ENCODE data around the gene KIF16B.

DNA sequence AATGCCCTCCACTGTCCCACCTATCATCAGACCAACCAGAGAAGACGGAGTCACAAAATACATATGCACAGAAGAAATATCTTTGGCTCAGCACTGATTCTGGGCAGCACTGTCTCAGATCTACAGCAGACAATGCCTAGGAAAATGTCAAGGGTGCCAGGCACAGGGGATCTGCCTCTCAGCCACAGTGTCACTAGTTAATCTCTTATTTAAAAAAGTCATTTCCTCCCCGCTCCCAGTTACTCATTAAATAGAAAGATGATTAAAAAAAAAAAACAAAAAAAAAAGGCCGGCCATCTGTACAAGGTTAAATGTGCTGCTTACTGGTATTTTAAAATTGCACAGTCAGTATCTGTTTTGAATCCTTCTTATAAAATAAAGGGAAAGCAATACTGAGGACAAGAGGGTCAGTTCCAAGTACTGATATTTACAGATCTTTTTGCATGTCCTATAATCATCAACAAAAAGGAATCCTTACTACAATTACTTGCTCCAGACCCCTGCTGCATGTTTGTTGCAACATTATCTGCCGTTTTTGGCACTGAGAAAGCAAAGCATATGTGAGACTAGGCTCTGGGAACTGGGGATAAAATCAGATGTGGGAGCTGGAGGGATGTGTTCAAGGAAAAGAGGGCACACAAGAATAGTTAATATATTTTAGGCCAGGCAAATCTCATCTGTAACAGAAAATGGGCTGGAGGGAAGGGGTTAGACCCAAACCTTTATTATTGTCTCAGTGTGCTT, 299.3 kb downstream of the KIF16B start:
- TF ChIP-seq, protein P1, sequence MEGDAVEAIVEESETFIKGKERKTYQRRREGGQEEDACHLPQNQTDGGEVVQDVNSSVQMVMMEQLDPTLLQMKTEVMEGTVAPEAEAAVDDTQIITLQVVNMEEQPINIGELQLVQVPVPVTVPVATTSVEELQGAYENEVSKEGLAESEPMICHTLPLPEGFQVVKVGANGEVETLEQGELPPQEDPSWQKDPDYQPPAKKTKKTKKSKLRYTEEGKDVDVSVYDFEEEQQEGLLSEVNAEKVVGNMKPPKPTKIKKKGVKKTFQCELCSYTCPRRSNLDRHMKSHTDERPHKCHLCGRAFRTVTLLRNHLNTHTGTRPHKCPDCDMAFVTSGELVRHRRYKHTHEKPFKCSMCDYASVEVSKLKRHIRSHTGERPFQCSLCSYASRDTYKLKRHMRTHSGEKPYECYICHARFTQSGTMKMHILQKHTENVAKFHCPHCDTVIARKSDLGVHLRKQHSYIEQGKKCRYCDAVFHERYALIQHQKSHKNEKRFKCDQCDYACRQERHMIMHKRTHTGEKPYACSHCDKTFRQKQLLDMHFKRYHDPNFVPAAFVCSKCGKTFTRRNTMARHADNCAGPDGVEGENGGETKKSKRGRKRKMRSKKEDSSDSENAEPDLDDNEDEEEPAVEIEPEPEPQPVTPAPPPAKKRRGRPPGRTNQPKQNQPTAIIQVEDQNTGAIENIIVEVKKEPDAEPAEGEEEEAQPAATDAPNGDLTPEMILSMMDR (IDR thresholded peaks at IDR 0.05; ENCODE audit: insufficient read depth, low read length): no peak
- TF ChIP-seq POLR2AphosphoS5 (IDR thresholded peaks at IDR 0.05; ENCODE audit: low read depth): no peak
- no peak for TF ChIP-seq GABPA (IDR thresholded peaks at IDR 0.05; ENCODE audit: low read depth)
- TF ChIP-seq, protein P2, sequence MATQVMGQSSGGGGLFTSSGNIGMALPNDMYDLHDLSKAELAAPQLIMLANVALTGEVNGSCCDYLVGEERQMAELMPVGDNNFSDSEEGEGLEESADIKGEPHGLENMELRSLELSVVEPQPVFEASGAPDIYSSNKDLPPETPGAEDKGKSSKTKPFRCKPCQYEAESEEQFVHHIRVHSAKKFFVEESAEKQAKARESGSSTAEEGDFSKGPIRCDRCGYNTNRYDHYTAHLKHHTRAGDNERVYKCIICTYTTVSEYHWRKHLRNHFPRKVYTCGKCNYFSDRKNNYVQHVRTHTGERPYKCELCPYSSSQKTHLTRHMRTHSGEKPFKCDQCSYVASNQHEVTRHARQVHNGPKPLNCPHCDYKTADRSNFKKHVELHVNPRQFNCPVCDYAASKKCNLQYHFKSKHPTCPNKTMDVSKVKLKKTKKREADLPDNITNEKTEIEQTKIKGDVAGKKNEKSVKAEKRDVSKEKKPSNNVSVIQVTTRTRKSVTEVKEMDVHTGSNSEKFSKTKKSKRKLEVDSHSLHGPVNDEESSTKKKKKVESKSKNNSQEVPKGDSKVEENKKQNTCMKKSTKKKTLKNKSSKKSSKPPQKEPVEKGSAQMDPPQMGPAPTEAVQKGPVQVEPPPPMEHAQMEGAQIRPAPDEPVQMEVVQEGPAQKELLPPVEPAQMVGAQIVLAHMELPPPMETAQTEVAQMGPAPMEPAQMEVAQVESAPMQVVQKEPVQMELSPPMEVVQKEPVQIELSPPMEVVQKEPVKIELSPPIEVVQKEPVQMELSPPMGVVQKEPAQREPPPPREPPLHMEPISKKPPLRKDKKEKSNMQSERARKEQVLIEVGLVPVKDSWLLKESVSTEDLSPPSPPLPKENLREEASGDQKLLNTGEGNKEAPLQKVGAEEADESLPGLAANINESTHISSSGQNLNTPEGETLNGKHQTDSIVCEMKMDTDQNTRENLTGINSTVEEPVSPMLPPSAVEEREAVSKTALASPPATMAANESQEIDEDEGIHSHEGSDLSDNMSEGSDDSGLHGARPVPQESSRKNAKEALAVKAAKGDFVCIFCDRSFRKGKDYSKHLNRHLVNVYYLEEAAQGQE (IDR thresholded peaks at IDR 0.05; ENCODE audit: insufficient replicate concordance, low read depth): no peak
